Calu3 (cell line): ENCODE measurements around the gene SHISAL2A. TPM values are rescaled to one million over a fixed set of nuclear protein-coding genes. Genes with fewer than 3 reads are reported as not detected.
A peak's percentile ranks its signal among the peaks of the same experiment; 100 is the strongest.

ENCODE experiments used
- BruUV-seq: library from RNA; stranded (reverse); fragments of 400-500 nt; replicated peaks from 2 replicates; lab custom pipeline; 2021; lab: Mats Ljungman, UMichigan
- CTCF ChIA-PET: fragments of 300-600 bp; sonication (Branson Sonifier 250); formaldehyde crosslinking; loops from one replicate; lab custom pipeline; 2022; ENCODE audit warnings: antibody characterized with exemption; lab: Charles Lee
- DNase-seq: peaks from one replicate; pipeline ENCODE4 v3.0.0; 2022
- H3K27ac Mint-ChIP-seq: one replicate; pipeline ENCODE4 v1.8.0; 2022; ENCODE audit warnings: mixed read lengths; ENCODE audit not compliant: unreplicated experiment
- H3K27me3 Mint-ChIP-seq: one replicate; pipeline ENCODE4 v1.8.0; 2022; ENCODE audit warnings: mixed read lengths; ENCODE audit not compliant: unreplicated experiment
- H3K36me3 Mint-ChIP-seq: one replicate; pipeline ENCODE4 v1.8.0; 2022; ENCODE audit warnings: mild to moderate bottlenecking, moderate library complexity, mixed read lengths; ENCODE audit not compliant: insufficient read depth, unreplicated experiment
- H3K4me1 Mint-ChIP-seq: one replicate; pipeline ENCODE4 v1.8.0; 2022; ENCODE audit warnings: mild to moderate bottlenecking, low read depth, mixed read lengths; ENCODE audit not compliant: unreplicated experiment
- H3K4me3 Mint-ChIP-seq: one replicate; pipeline ENCODE4 v1.8.0; 2022; ENCODE audit warnings: mild to moderate bottlenecking, low read depth, moderate library complexity, mixed read lengths; ENCODE audit not compliant: unreplicated experiment
- H3K9me3 Mint-ChIP-seq: one replicate; pipeline ENCODE4 v1.8.0; 2022; ENCODE audit warnings: low read depth, mixed read lengths; ENCODE audit not compliant: unreplicated experiment
- CTCF ChIP-seq: fragments of 200-600 bp; IDR thresholded peaks from one replicate; pipeline ENCODE4 v1.8.0; 2022; ENCODE audit warnings: antibody characterized with exemption; ENCODE audit not compliant: unreplicated experiment
- intact Hi-C: fragments of 100-400 bp; cut with micrococcal nuclease; formaldehyde crosslinking; loops from one replicate; pipeline ENCODE4 v1.10.0; 2022; ENCODE audit not compliant: unreplicated experiment
- total RNA-seq: library from RNA; stranded (reverse); gene quantifications from 2 replicates; pipeline ENCODE4 v1.2.3, GENCODE V29; 2022

Gene SHISAL2A
- total RNA-seq, 1 experiment from 2014 or later, result not detected

DNA sequence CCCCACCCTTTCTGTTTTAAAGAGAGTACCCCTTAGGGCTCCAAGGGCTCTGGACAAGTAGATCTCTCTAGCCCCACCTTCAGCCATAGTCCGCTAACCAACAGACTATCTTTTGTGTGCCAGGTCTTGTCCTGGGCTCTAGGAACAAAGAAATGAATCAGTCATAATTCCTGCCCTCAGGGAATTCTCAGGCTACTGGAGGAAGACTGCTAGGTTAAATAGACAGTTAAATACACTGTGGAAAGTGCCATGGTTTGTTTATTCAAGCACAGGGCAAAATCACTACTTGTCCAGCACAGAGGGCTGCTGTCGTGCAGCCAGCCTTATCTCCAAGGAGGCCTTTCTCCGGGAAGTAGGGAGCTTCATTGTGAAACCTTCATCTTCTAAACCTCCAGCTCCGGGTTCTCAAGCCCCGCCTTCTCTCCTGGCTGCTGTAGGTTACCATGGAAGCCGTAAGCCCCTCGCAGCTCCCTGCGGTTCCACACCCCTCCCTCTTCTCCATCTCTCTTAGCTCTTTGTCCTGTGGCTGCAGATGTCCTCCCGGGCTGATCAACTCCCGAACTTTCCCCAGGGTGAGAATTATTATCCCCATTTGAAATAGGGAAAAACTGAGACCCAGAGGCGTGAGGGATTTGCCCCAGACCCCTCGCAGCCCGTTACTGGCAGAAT lies 29.8 kb downstream of the SHISAL2A start:
- H3K27ac Mint-ChIP-seq, result no peak overlapping the region
- BruUV-seq, result no TSS peak
- no peaks in the 10 kb centered on the region for H3K9me3 Mint-ChIP-seq
- TF ChIP-seq CTCF, result no peak
- peak overlapping the region; percentile 44 for H3K4me3 Mint-ChIP-seq
- intact Hi-C loops, result no loop called here
- CTCF ChIA-PET, result interaction anchor here (0.5 to 1.3 kb wide), 3 partner anchors 224 to 641 kb away, joined by 3 read pairs; partner anchors contain the start of genes ORC1 and PRPF38A
- H3K4me1 Mint-ChIP-seq, result peaks cover 11% of the 10 kb centered on the region
- H3K36me3 Mint-ChIP-seq, result no peaks in the 10 kb centered on the region
- no peaks in the 10 kb centered on the region for H3K27me3 Mint-ChIP-seq
- peak; percentile 52 for DNase-seq

DNA sequence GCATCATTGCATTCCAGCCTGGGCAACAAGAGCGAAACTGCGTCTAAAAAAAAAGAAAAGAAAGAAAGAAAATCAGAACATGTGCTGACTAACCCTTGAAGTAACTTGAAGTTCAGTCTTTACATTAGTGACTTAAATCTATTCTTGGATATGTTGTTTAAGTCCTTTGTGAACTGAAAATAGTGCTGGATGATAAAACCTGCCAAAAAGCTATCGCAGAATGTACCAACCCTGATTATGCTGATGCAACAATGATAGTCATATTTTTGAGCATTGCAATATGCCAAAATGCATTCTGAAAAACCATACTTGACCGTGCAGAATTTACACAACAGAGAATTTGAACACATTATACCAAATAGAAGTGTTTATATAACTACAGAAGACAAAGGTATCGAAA lies 30.7 kb downstream of the SHISAL2A start:
- no peak overlapping the region for H3K27ac Mint-ChIP-seq

GRCh38 chr1:52665006-52665941 lies 32.3 kb downstream of the SHISAL2A start:
- H3K4me1 Mint-ChIP-seq, result peaks cover 11% of the 10 kb centered on the region
- H3K36me3 Mint-ChIP-seq, result no peaks in the 10 kb centered on the region
- no peaks in the 10 kb centered on the region for H3K27me3 Mint-ChIP-seq
- H3K27ac Mint-ChIP-seq, result no peak overlapping the region
- no peak for DNase-seq
- H3K4me3 Mint-ChIP-seq, result no peak overlapping the region
- CTCF ChIA-PET, result interaction anchor here (0.6 to 0.7 kb wide), 2 partner anchors 188 to 358 kb away, joined by 3 read pairs; no protein-coding TSS in a partner anchor
- TF ChIP-seq CTCF, result no peak
- no TSS peak for BruUV-seq
- intact Hi-C loops, result no loop called here
- no peaks in the 10 kb centered on the region for H3K9me3 Mint-ChIP-seq

More for the DNA sequence above, 30.7 kb downstream of the SHISAL2A start:
- Mint-ChIP-seq H3K36me3 (no peaks in the 10 kb centered on the region), H3K4me1 (peaks cover 11% of the 10 kb centered on the region), H3K27me3 (no peaks in the 10 kb centered on the region), H3K9me3 (no peaks in the 10 kb centered on the region), H3K4me3 (no peak overlapping the region)
- no TSS peak for BruUV-seq
- TF ChIP-seq CTCF, result no peak
- intact Hi-C loops, result no loop called here
- CTCF ChIA-PET, result interaction anchor here (0.6 to 0.7 kb wide), 2 partner anchors 59 to 922 kb away, joined by 3 read pairs; no protein-coding TSS in a partner anchor
- DNase-seq, result no peak

DNA sequence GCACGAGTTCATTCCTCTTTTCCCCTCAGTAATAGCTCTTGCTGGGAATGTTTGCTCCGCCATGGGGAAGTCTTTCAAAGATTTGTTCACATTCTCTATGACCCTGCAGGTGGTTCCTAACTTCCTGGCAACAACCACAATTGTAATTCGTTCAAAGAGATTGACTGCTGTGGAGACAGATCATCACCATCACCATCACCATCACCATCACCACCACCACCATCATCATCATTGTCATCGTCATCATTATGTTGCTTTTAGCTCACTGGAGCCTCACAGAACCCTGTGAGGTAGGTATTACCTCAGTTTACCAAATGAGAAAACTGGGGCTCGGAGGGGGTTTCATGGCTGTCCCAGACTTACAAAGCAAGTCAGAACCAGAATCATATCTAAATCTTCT lies 34.3 kb downstream of the SHISAL2A start:
- CTCF ChIA-PET, result no interaction called here
- no peak overlapping the region for H3K4me3 Mint-ChIP-seq
- no peaks in the 10 kb centered on the region for H3K36me3 Mint-ChIP-seq
- no peaks in the 10 kb centered on the region for H3K27me3 Mint-ChIP-seq
- peaks cover 11% of the 10 kb centered on the region for H3K4me1 Mint-ChIP-seq
- no peak overlapping the region for H3K27ac Mint-ChIP-seq
- no peak for TF ChIP-seq CTCF
- no TSS peak for BruUV-seq
- H3K9me3 Mint-ChIP-seq, result no peaks in the 10 kb centered on the region
- no peak for DNase-seq
- intact Hi-C loops, result no loop called here
